ENCODE measurements around the gene ESYT3.

Gene ESYT3

DNA sequence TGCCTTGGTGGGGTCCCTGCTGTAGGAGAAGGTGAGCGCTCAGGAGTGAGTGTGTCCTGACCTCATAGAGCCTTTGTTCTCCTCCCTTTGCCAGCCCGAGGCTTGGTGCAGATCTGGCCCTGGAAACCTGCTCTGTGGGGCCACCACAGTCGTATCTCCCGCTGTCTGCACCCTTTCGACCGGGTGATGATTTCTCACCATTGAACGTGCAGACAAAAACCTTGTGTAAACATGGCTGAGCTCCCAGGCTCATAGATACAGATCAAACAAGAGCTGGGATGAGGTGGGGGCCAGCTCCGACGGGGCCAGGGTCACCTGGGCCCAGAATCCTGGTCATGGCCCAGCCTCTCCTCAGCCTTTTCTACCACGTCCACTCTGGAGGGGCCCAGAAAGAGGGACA is 34.6 kb upstream of the ESYT3 start:
- Histone ChIP-seq H3K79me1 (ENCODE audit: low read length) (no peaks in the 10 kb centered on the region), H2AFZ (ENCODE audit: insufficient read depth, low read length, poor library complexity) (no peak overlapping the region), H3K27me3 (ENCODE audit: insufficient read depth, low read length) (no peaks in the 10 kb centered on the region), H3K4me2 (ENCODE audit: low read length) (no peak overlapping the region), H2BK12ac (ENCODE audit: low read length) (no peak overlapping the region), H3K27ac (ENCODE audit: low read depth, low read length) (no peak overlapping the region), H3K36me3 (ENCODE audit: control insufficient read depth in 1 of 2, insufficient read depth in 2 of 2, low read length in 2 of 2) (peaks cover 29 to 35% of the 10 kb centered on the region in 2 experiments), H2BK120ac (ENCODE audit: insufficient read depth, low read length, poor library complexity) (no peak overlapping the region), H4K12ac (ENCODE audit: low read depth, low read length) (no peak overlapping the region), H3K18ac (ENCODE audit: low read length) (no peak overlapping the region), H2BK5ac (ENCODE audit: low read depth, low read length, poor library complexity) (no peak overlapping the region), H3K9ac (ENCODE audit: low read length) (no peak overlapping the region), H3K4me3 (ENCODE audit: low read depth, low read length) (no peak overlapping the region), H4K8ac (ENCODE audit: low read depth, low read length) (no peak overlapping the region), H3K4me1 (ENCODE audit: control insufficient read depth in 1 of 2, insufficient read depth in 2 of 2, low read length in 2 of 2) (peaks cover 4 to 11% of the 10 kb centered on the region in 2 experiments), H3K79me2 (ENCODE audit: control insufficient read depth, insufficient read depth, low read length, poor library complexity) (no peaks in the 10 kb centered on the region), H3K4ac (ENCODE audit: low read depth, low read length) (no peak overlapping the region), H2AK5ac (ENCODE audit: low read length) (no peak overlapping the region), H3K9me3 (ENCODE audit: insufficient read depth, low read depth, low read length) (peaks cover 5% of the 10 kb centered on the region), H3K14ac (ENCODE audit: low read length) (no peak overlapping the region), H3K23ac (ENCODE audit: low read length) (no peak overlapping the region), H4K91ac (ENCODE audit: low read depth, low read length) (no peak overlapping the region)
- no peak for DNase-seq
- no CpG with 5 or more reads among the region's 10 CpGs for WGBS (ENCODE audit: extremely low coverage, insufficient coverage, insufficient read length)

DNA sequence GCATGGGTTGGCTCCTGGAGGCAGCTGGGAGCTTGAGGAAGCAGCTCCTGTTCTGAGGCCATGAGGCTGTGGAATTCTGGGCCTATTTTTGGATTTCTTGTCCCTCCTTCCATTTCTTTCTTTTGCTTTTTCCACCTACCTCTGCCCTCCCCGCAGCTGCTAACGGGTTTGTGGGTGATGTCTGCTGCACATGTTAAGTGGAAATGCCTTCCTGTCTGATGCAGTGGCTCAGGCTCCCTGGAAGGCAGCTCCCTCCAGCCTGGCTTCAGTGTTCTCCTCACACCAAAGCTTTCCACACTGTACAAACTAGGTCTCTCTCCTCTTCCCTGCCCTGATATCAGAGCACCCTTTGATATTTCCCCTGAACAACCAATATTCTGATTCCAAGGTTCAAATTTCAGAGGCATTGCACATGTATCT is 33.8 kb upstream of the ESYT3 start:
- Histone ChIP-seq H2BK5ac (ENCODE audit: low read depth, low read length, poor library complexity) (no peak overlapping the region), H4K91ac (ENCODE audit: low read depth, low read length) (no peak overlapping the region), H4K8ac (ENCODE audit: low read depth, low read length) (no peak overlapping the region), H2AK5ac (ENCODE audit: low read length) (no peak overlapping the region), H3K27me3 (ENCODE audit: insufficient read depth, low read length) (no peaks in the 10 kb centered on the region), H3K4me1 (ENCODE audit: control insufficient read depth in 1 of 2, insufficient read depth in 2 of 2, low read length in 2 of 2) (peaks cover 4 to 11% of the 10 kb centered on the region in 2 experiments), H3K79me1 (ENCODE audit: low read length) (no peaks in the 10 kb centered on the region), H3K4me3 (ENCODE audit: low read depth, low read length) (no peak overlapping the region), H2AFZ (ENCODE audit: insufficient read depth, low read length, poor library complexity) (no peak overlapping the region), H3K4me2 (ENCODE audit: low read length) (no peak overlapping the region), H3K79me2 (ENCODE audit: control insufficient read depth, insufficient read depth, low read length, poor library complexity) (no peaks in the 10 kb centered on the region), H4K12ac (ENCODE audit: low read depth, low read length) (no peak overlapping the region), H3K9me3 (ENCODE audit: insufficient read depth, low read depth, low read length) (peaks cover 3% of the 10 kb centered on the region), H3K4ac (ENCODE audit: low read depth, low read length) (no peak overlapping the region), H3K23ac (ENCODE audit: low read length) (no peak overlapping the region), H3K14ac (ENCODE audit: low read length) (no peak overlapping the region), H3K9ac (ENCODE audit: low read length) (no peak overlapping the region), H3K27ac (ENCODE audit: low read depth, low read length) (no peak overlapping the region), H3K18ac (ENCODE audit: low read length) (no peak overlapping the region), H3K36me3 (ENCODE audit: control insufficient read depth in 1 of 2, insufficient read depth in 2 of 2, low read length in 2 of 2) (peaks cover 30 to 42% of the 10 kb centered on the region in 2 experiments), H2BK120ac (ENCODE audit: insufficient read depth, low read length, poor library complexity) (no peak overlapping the region), H2BK12ac (ENCODE audit: low read length) (no peak overlapping the region)
- DNase-seq = no peak
- no CpG with 5 or more reads among the region's 2 CpGs for WGBS (ENCODE audit: extremely low coverage, insufficient coverage, insufficient read length)

DNA sequence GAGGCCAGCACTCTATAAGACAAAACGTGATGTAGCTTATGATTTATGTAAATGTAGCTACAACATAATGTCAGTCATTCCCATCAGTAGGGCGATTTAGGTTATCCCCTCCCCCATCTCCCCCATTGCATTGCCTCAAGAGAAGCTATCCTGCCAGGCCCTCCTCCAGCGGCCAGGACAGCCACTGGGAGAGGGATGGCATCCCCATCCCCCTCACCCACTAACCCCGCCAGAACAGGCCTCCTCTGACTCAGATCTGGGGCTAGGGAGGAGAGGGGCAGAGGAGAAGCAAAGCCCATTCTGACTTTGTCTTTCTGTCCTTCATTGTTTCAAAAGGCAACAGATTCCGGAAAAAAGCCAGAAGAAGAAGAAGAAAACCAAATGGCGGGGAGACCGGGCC is 32.6 kb upstream of the ESYT3 start:
- H2AK5ac ChIP-seq (ENCODE audit: low read length) = no peak overlapping the region
- H4K91ac ChIP-seq (ENCODE audit: low read depth, low read length) = no peak overlapping the region
- no peak overlapping the region for H3K4me3 ChIP-seq (ENCODE audit: low read depth, low read length)
- H3K18ac ChIP-seq (ENCODE audit: low read length) = no peak overlapping the region
- H3K23ac ChIP-seq (ENCODE audit: low read length) = no peak overlapping the region
- H3K14ac ChIP-seq (ENCODE audit: low read length) = no peak overlapping the region
- no peak overlapping the region for H3K4me2 ChIP-seq (ENCODE audit: low read length)
- H3K79me1 ChIP-seq (ENCODE audit: low read length) = no peaks in the 10 kb centered on the region
- no peak for DNase-seq
- peaks cover 2% of the 10 kb centered on the region for H3K27me3 ChIP-seq (ENCODE audit: insufficient read depth, low read length)
- no peak overlapping the region for H2BK5ac ChIP-seq (ENCODE audit: low read depth, low read length, poor library complexity)
- peaks cover 30 to 44% of the 10 kb centered on the region in 2 experiments for H3K36me3 ChIP-seq (ENCODE audit: control insufficient read depth in 1 of 2, insufficient read depth in 2 of 2, low read length in 2 of 2)
- H3K9ac ChIP-seq (ENCODE audit: low read length) = no peak overlapping the region
- H2BK12ac ChIP-seq (ENCODE audit: low read length) = no peak overlapping the region
- no peak overlapping the region for H3K4ac ChIP-seq (ENCODE audit: low read depth, low read length)
- H2AFZ ChIP-seq (ENCODE audit: insufficient read depth, low read length, poor library complexity) = no peak overlapping the region
- no peaks in the 10 kb centered on the region for H3K79me2 ChIP-seq (ENCODE audit: control insufficient read depth, insufficient read depth, low read length, poor library complexity)
- no peak overlapping the region for H4K12ac ChIP-seq (ENCODE audit: low read depth, low read length)
- WGBS (ENCODE audit: extremely low coverage, insufficient coverage, insufficient read length) = no CpG with 5 or more reads among the region's 7 CpGs
- peaks cover 3% of the 10 kb centered on the region for H3K9me3 ChIP-seq (ENCODE audit: insufficient read depth, low read depth, low read length)
- H3K4me1 ChIP-seq (ENCODE audit: control insufficient read depth in 1 of 2, insufficient read depth in 2 of 2, low read length in 2 of 2) = peaks cover 4 to 11% of the 10 kb centered on the region in 2 experiments
- H4K8ac ChIP-seq (ENCODE audit: low read depth, low read length) = no peak overlapping the region
- H3K27ac ChIP-seq (ENCODE audit: low read depth, low read length) = no peak overlapping the region
- H2BK120ac ChIP-seq (ENCODE audit: insufficient read depth, low read length, poor library complexity) = no peak overlapping the region

DNA sequence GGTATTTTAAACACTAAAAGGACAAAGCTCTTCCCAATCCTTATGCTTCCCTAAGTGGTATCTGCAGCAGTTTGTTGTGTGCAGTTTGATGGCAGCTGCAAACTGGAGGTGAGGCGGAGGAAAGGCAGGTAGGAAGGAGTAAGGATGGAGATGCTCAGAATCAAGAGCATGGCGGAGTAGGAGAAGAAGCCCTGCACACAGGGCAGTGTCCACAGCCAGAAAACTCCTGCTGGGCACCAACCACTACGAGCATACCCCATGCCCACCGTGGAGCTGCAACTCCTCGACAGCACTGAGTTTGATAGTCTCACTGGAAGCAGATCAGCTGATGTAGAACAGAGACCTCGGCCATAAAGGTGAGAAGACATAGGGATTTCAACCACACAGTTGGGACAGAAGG is 30.3 kb upstream of the ESYT3 start:
- Histone ChIP-seq H3K79me1 (ENCODE audit: low read length) (no peaks in the 10 kb centered on the region), H3K4me2 (ENCODE audit: low read length) (no peak overlapping the region), H2BK5ac (ENCODE audit: low read depth, low read length, poor library complexity) (no peak overlapping the region), H4K8ac (ENCODE audit: low read depth, low read length) (no peak overlapping the region), H3K18ac (ENCODE audit: low read length) (no peak overlapping the region), H2AFZ (ENCODE audit: insufficient read depth, low read length, poor library complexity) (no peak overlapping the region), H4K12ac (ENCODE audit: low read depth, low read length) (no peak overlapping the region), H3K14ac (ENCODE audit: low read length) (no peak overlapping the region), H3K9me3 (ENCODE audit: insufficient read depth, low read depth, low read length) (no peaks in the 10 kb centered on the region), H3K36me3 (ENCODE audit: control insufficient read depth in 1 of 2, insufficient read depth in 2 of 2, low read length in 2 of 2) (peaks cover 23 to 40% of the 10 kb centered on the region in 2 experiments), H4K91ac (ENCODE audit: low read depth, low read length) (no peak overlapping the region), H3K4ac (ENCODE audit: low read depth, low read length) (no peak overlapping the region), H3K27ac (ENCODE audit: low read depth, low read length) (no peak overlapping the region), H3K4me3 (ENCODE audit: low read depth, low read length) (no peak overlapping the region), H3K23ac (ENCODE audit: low read length) (no peak overlapping the region), H3K4me1 (ENCODE audit: control insufficient read depth in 1 of 2, insufficient read depth in 2 of 2, low read length in 2 of 2) (peaks cover 0 to 2% of the 10 kb centered on the region in 2 experiments), H3K27me3 (ENCODE audit: insufficient read depth, low read length) (peaks cover 2% of the 10 kb centered on the region), H2BK120ac (ENCODE audit: insufficient read depth, low read length, poor library complexity) (no peak overlapping the region), H2AK5ac (ENCODE audit: low read length) (no peak overlapping the region), H2BK12ac (ENCODE audit: low read length) (no peak overlapping the region), H3K79me2 (ENCODE audit: control insufficient read depth, insufficient read depth, low read length, poor library complexity) (no peaks in the 10 kb centered on the region), H3K9ac (ENCODE audit: low read length) (no peak overlapping the region)
- WGBS (ENCODE audit: extremely low coverage, insufficient coverage, insufficient read length) = no CpG with 5 or more reads among the region's 6 CpGs
- DNase-seq = no peak
